Suppressor macrophage (primary cell): ENCODE results near the gene CAMK2D.

Experiments used
- DNase-seq, 4 experiments: peaks; one replicate each; pipeline ENCODE4 v3.0.0-alpha.2; 2020 to 2022

The CAMK2D gene

GRCh38 chr4:113604955-113605354 lies 156.6 kb downstream of the CAMK2D start:
- peak in 1 of 4 experiments; percentile 1 for DNase-seq

DNA sequence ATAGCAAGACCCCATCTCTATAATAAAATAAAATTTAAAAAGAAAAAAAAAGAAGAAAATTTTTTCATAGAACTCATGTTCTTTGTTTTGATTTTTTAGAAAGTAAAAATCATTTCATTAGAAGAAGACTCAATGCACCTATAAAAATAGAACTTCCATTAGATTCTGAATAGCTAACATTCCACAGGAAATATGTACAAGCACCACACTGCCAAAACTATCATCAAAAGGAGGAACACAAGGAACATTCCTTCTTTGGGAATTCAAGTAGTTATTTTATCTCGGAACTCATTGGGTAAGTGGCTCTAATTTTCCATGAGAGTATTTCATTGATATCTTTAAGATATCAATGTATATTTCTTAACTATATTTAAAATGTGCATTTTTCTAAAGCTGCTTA lies 157.6 kb downstream of the CAMK2D start:
- DNase-seq: no peak

- no peak for DNase-seq
Measured at GRCh38 chr4:113602646-113603228, 158.8 kb downstream of the CAMK2D start.

GRCh38 chr4:113601636-113602035 lies 159.9 kb downstream of the CAMK2D start:
- no peak for DNase-seq

DNA sequence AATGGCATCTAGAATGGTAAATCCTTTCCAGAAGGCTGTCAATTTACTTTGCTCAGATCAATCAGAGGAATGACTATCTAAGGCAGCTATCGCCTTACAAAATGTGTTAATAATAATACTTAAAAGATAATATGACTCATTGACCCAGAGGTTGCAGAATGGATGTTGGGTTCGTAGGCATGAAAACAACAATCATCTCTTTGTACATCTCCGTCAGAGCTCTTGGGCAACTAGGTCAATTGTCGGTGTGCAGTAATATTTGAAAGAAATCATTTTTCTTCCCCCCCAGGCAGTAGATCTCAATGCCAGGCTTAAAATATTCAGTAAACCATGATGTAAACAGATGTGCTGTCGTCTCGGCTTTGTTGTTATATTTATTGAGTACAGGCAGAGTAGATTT lies 165.1 kb downstream of the CAMK2D start:
- DNase-seq: no peak

DNA sequence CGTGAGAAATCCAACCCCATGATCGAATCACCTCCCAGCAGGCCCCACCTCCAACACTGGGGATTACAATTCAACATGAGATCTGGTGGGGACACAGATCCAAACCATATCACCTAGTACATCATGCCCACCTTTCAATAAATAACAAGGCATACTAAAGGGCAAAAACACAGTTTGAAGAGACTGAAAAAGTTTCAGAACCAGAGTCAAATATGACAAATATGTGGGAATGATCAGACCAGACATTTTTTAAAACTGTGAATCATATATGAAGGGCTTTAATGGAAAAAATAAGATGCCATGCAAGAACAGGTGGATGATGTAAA lies 167.3 kb downstream of the CAMK2D start:
- DNase-seq: no peak

DNA sequence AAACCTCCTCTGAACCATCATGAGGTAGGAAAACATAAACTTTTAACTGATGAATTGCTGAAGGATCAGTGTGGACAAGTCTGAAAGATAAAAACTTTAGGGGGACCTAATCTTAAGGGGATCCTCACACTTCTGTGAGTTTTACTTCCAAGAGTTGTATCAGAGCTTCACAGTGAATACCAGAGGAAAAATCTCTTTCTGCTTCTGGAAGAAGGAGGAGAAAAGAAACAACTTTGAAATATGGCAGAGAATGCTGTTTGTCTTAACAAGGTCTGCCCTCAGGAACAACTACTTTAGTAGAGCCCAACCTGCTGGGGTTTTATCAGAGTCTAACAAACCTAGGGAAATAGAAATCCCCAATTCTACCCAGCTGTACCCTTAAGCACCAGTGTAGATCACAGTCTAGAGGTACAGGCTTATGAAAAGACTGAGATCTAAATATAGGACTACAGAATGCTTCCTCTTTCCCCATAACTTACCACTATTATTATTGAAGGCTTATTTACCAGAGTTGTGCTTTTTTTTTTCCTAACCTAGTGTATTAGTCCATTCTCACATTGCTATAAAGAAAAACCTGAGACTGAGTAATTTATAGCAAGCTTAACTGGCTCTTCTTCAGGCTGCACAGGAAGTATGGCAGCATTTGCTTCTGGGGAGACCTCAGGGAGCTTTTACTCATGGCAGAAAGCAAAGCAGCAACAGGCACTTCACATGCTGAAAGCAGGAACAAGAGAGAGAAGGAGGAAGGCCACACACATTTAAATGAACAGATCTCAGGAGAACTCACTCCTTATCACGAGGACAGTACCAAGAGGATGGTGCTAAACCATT lies 167.9 kb downstream of the CAMK2D start:
- DNase-seq: peak in 1 of 4 experiments; percentile 4

- peak in 2 of 4 experiments; percentile 4 to 6 for DNase-seq
Measured at GRCh38 chr4:113591982-113592381, 169.6 kb downstream of the CAMK2D start.

DNA sequence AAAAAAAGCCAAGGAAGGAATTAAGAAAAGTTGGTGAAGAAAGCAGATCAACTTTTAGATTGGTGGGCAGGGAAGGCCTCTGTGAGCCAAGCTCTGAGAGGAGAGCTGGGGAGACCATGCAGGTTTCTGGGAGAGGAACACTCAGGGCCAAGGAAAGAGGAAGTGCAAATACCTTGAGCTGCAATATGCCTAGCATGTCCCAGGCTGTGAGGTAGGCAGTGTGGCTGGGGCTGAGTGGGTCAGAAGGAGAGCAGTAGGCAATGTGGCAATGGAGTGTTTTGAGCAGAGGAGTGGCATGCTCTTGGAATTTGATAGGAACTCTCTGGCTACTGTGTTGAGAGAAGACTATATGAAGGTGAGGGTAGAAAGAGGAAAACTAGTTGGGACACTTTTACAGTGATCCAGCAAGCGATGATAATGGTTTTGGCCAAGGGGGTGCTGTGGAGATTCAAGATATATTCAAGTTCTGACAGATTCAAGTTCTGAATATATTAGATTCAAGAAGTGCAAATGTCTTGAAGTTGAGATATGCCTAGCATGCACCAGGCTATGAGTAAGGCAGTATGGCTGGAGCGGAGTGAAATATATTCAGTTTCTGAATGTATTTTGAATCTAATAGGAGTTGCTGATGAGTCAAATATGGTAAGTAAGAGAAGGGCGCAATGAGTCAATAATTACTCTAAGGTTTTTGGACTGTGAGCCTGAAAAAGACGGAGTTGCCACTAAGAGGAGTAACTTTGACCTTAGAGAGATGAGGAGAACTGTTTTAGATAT lies 172.5 kb downstream of the CAMK2D start:
- DNase-seq: peak in 1 of 4 experiments; percentile 4

GRCh38 chr4:113587640-113588275 lies 173.8 kb downstream of the CAMK2D start:
- no peak for DNase-seq

GRCh38 chr4:113587156-113587555 lies 174.4 kb downstream of the CAMK2D start:
- no peak for DNase-seq

GRCh38 chr4:113586072-113586471 lies 175.5 kb downstream of the CAMK2D start:
- DNase-seq: peak in 2 of 4 experiments; percentile 30 to 34

DNA sequence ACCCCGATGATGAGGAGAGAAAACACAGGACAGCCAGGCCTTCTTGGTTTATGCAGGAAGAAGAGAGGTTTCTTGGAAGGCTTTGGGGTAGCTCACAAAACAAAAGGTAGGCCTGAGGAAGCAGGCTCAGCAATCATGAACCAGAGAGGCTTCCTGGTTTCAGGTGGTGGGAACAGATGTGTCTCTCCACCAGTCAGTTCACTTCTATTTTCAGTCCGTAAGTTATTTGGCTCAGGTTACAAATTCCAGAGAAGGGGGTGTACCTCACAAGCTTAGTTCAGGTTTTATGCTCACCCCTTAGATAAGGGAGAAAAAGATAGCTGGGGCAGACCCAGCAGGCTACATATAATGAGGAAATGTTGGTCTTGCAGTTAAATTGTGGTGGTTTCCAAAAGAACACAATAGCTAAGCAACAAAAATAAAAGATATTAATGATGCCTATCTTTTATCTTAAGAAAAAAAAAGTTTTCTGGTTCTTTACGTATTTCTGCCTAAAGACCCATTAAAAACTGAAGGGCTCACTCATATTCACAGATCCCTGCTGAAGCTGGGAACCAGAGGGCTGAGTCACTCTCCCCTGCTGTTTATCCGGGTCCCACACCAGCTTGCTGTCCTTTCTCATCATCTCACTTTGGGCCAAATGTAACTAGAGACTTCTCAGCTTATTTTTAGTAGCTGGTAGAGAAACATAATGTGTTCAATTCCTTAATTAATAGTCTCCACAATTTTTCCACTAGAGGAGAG lies 177.0 kb downstream of the CAMK2D start:
- no peak for DNase-seq

DNA sequence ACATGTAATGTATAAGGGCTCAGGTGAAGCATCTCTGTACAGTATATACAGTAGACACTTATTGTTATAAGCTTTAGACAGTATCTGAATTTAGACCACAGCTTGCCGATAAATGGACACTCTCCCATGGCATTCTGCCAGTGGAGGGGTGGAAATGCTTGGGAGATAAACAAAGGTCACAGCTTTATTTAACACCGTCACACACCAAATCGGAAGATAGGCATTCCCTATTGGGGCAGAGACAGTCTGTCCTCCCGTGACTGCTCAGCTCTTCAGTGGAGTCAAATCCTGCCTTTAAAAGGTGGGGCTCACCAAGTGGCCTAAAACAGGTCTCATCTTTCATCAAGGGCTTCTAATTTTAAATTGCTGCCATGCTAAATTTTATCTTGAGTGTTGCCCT lies 178.8 kb downstream of the CAMK2D start:
- DNase-seq: no peak

DNA sequence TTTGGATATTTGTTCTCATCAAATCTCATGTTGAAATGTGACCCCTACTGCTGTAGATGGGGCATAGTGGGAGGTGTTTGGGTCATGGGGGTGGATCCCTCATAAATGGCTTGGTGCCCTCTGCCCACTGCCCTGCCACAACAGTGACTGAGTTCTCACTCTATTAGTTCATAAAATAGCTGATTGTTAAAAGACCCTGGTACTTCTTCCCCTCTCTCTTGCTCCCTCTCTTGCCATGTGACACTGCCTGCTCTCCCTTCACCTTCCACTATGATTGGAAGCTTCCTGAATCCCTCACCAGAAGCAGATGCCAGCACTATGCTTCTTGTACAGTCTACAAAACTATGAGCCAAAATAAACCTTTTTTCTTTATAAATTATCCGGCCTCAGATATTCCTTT lies 182.2 kb downstream of the CAMK2D start:
- DNase-seq: no peak

DNA sequence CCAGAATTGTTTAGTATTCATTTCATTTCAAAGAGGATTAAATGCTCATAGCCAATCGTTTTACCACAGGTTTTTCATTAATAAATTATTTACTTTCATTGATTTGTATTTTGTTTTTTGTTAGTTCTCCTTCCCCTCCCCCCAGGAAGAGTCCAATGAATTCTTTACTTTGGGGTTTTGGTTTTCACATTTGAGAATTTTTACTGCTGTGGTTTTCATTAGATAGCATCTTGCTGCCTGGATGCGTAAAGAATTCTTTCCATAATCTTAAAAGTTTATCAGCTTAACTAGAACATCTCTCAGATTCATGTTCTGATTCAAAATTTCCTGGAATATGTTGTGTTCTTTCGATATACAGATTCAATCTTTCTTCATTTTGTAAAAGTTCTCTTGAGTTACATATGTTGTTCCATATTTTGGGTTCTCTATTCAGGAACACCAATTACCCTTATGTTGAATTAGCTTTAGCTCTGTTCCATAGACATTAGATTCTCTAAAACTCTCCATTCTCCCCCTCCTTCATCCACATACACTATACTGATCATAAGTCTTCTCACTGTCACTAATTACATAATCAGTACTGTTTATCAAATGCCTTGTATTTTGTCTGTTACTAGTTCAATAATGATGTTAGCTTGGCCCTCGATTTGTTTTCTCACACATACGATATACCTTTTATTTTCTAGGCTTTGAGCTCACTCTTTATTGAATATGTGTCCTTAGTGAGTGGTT lies 184.4 kb downstream of the CAMK2D start:
- DNase-seq: no peak

DNA sequence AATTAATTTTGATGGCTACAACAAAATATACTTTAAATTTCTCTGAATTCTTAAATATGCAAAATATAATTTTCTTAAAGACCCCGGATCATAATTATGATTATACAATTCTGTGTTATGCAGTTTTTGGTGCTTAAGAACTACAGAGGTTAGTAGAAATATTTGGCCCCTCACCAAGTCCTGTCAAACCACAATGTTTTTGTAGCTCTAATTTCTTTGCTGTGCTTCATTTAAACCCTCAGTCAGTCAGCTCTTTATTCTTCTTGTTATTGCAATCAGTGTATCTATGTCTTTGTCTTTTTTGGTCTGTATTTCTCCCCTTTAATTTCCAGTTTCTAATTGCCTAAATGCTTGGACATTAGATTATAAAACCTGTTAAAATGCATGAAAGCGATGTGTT lies 186.1 kb downstream of the CAMK2D start:
- no peak for DNase-seq

DNA sequence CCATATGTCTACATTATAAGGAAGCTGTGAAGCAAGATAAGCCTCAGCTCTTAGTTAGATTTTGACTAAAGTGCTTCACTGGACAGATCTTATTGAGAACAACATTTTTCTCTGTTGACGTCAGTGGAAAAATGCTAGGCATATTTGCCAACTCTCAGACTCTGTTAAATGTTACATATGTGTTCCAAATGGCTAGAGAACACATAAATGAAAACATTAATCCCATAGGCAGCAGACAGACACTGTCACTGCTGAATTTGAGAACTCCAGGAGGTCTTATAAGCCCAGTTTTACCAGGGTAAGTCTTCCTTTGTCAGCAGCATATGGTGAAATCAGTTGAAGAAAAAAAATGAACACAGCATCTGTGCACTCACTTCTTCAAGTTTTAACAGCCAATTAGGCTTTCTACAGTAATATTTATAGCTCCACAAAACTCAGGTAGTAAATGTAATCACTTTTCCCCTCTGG lies 186.9 kb downstream of the CAMK2D start:
- DNase-seq: no peak

- no peak for DNase-seq
Measured at GRCh38 chr4:113572620-113573019, 188.9 kb downstream of the CAMK2D start.

- DNase-seq: no peak
Measured at GRCh38 chr4:113566015-113566795, 195.3 kb downstream of the CAMK2D start.

- DNase-seq: no peak
Measured at GRCh38 chr4:113565702-113566012, 195.9 kb downstream of the CAMK2D start.
